Measurements from ENCODE around the gene OR4D5.

DNA sequence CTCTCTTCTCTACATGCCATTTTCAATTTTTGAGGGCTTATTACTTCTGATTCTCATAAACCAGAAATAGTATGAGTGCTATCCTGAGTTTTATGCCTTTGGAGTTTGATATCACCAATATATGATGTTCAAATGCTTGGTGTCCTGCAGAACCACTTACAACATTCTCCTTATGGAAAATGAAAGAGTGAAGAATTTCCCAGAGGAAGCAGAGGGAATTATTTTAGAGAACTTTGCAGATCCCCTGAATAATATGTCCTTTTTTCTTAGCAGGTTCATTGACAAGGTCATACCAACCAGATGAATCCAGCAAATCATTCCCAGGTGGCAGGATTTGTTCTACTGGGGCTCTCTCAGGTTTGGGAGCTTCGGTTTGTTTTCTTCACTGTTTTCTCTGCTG lies at the start of gene OR4D5:
- TF ChIP-seq, protein P1, sequence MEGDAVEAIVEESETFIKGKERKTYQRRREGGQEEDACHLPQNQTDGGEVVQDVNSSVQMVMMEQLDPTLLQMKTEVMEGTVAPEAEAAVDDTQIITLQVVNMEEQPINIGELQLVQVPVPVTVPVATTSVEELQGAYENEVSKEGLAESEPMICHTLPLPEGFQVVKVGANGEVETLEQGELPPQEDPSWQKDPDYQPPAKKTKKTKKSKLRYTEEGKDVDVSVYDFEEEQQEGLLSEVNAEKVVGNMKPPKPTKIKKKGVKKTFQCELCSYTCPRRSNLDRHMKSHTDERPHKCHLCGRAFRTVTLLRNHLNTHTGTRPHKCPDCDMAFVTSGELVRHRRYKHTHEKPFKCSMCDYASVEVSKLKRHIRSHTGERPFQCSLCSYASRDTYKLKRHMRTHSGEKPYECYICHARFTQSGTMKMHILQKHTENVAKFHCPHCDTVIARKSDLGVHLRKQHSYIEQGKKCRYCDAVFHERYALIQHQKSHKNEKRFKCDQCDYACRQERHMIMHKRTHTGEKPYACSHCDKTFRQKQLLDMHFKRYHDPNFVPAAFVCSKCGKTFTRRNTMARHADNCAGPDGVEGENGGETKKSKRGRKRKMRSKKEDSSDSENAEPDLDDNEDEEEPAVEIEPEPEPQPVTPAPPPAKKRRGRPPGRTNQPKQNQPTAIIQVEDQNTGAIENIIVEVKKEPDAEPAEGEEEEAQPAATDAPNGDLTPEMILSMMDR (IDR thresholded peaks at IDR 0.05), result no peak
- TF ChIP-seq POLR2A (IDR thresholded peaks at IDR 0.05), result no peak
